Breast epithelium (tissue), 4 donors: ENCODE measurements around the gene FSTL4. TPM values are rescaled to one million over a fixed set of nuclear protein-coding genes. Genes with fewer than 3 reads are reported as not detected.

ENCODE experiments used
- DNase-seq, 2 donors: peaks; one replicate each; pipeline ENCODE4 v3.0.0-alpha.2; 2019; ENCODE audit warnings: low spot score in 2 of 2
- H3K27ac ChIP-seq, 2 donors: fragments of 200-600 bp; sonication (generic) in 1 of 2; one replicate each; pipeline ENCODE4 v1.5.1; 2016 to 2019; ENCODE audit warnings: mild to moderate bottlenecking in 1 of 2
- H3K27me3 ChIP-seq, 2 donors: fragments of 200-600 bp; sonication (generic) in 1 of 2; one replicate each; pipeline versions ENCODE4 v1.5.1 to v1.6.0; 2017 to 2019; ENCODE audit warnings: control low read depth in 1 of 2, mild to moderate bottlenecking in 1 of 2
- H3K36me3 ChIP-seq: fragments of 200-600 bp; one replicate; pipeline ENCODE4 v1.5.1; 2019
- H3K4me1 ChIP-seq, 2 donors: fragments of 200-600 bp; sonication (generic); one replicate each; pipeline ENCODE4 v1.5.1; 2016 to 2019; ENCODE audit warnings: control low read depth in 1 of 2
- H3K4me3 ChIP-seq, 3 donors: fragments of 200-600 bp; sonication (generic); 1 replicate in 2 of 3; 2 replicates in 1 of 3; pipeline ENCODE4 v1.5.1; 2016 to 2019; ENCODE audit warnings: mild to moderate bottlenecking in 3 of 3, moderate library complexity in 2 of 3
- H3K9me3 ChIP-seq, 2 donors: fragments of 200-600 bp; sonication (generic) in 1 of 2; one replicate each; pipeline ENCODE4 v1.5.1; 2016 to 2019; ENCODE audit warnings: control low read depth in 1 of 2
- CTCF ChIP-seq, 3 donors: fragments of 450-650 bp; IDR thresholded peaks; one replicate each; pipeline ENCODE4 v1.5.1; 2016 to 2017; ENCODE audit warnings: antibody characterized with exemption in 3 of 3, mild to moderate bottlenecking in 3 of 3, moderate library complexity in 3 of 3
- POLR2A ChIP-seq: fragments of 450-650 bp; IDR thresholded peaks from one replicate; pipeline ENCODE4 v1.6.1; 2016; ENCODE audit warnings: antibody characterized with exemption, mild to moderate bottlenecking, moderate library complexity
- POLR2AphosphoS5 ChIP-seq, 3 donors: sonication (generic); formaldehyde crosslinking; IDR thresholded peaks; one replicate each; pipeline ENCODE4 v1.6.1; 2017; ENCODE audit warnings: antibody characterized with exemption in 3 of 3
- intact Hi-C: fragments of 100-400 bp; cut with DNase I; formaldehyde crosslinking; loops from one replicate; pipeline ENCODE4 v1.15.1; 2023; ENCODE audit warnings: low total_unique reads
- total RNA-seq, 3 donors: library from RNA; depleted of rRNA; stranded (reverse); fragments of >200 nt; gene quantifications; one replicate each; pipeline ENCODE4 v1.1.0, GENCODE V29; 2016

The FSTL4 gene
- total RNA-seq, 3 donors from 2014 or later = 0.16 to 0.98 (median 0.88) TPM

GRCh38 chr5:133259199-133259997, 352.9 kb downstream of the FSTL4 start:
- Histone ChIP-seq H3K4me3 (no peak overlapping the region), H3K9me3 (no peaks in the 10 kb centered on the region), H3K4me1 (no peaks in the 10 kb centered on the region), H3K36me3 (no peaks in the 10 kb centered on the region), H3K27ac (no peak overlapping the region), H3K27me3 (no peaks in the 10 kb centered on the region)
- intact Hi-C loops = no loop called here
- TF ChIP-seq CTCF (IDR thresholded peaks at IDR 0.05) (no peak), POLR2AphosphoS5 (IDR thresholded peaks at IDR 0.05) (no peak), POLR2A (no peak)
- DNase-seq = no peak

GRCh38 chr5:133257977-133258376, 354.4 kb downstream of the FSTL4 start:
- intact Hi-C loops = no loop called here
- TF ChIP-seq CTCF (IDR thresholded peaks at IDR 0.05) (no peak), POLR2AphosphoS5 (IDR thresholded peaks at IDR 0.05) (no peak), POLR2A (no peak)

GRCh38 chr5:133256276-133256675, 356.1 kb downstream of the FSTL4 start:
- DNase-seq = no peak
- H3K27ac ChIP-seq = no peak overlapping the region
- H3K4me3 ChIP-seq = no peak overlapping the region
- TF ChIP-seq POLR2AphosphoS5 (IDR thresholded peaks at IDR 0.05) (no peak), CTCF (IDR thresholded peaks at IDR 0.05) (no peak), POLR2A (no peak)
- no peaks in the 10 kb centered on the region for H3K27me3 ChIP-seq
- no peaks in the 10 kb centered on the region for H3K4me1 ChIP-seq
- intact Hi-C loops = no loop called here
- no peaks in the 10 kb centered on the region for H3K9me3 ChIP-seq
- no peaks in the 10 kb centered on the region for H3K36me3 ChIP-seq

More at GRCh38 chr5:133257977-133258376, 354.4 kb downstream of the FSTL4 start:
- Histone ChIP-seq H3K36me3 (no peaks in the 10 kb centered on the region), H3K27me3 (no peaks in the 10 kb centered on the region), H3K4me1 (no peaks in the 10 kb centered on the region), H3K9me3 (no peaks in the 10 kb centered on the region), H3K27ac (no peak overlapping the region), H3K4me3 (no peak overlapping the region)
- no peak for DNase-seq

- H3K27me3 ChIP-seq = no peaks in the 10 kb centered on the region
- no peak for TF ChIP-seq POLR2A
- no peak for TF ChIP-seq CTCF (IDR thresholded peaks at IDR 0.05)
- no peak for TF ChIP-seq POLR2AphosphoS5 (IDR thresholded peaks at IDR 0.05)
- intact Hi-C loops = no loop called here
Measured at GRCh38 chr5:133254803-133255202, 357.5 kb downstream of the FSTL4 start.

GRCh38 chr5:133253671-133254070, 358.7 kb downstream of the FSTL4 start:
- Histone ChIP-seq H3K27me3 (no peaks in the 10 kb centered on the region), H3K4me3 (no peak overlapping the region), H3K4me1 (no peaks in the 10 kb centered on the region), H3K27ac (no peak overlapping the region), H3K9me3 (no peaks in the 10 kb centered on the region), H3K36me3 (no peaks in the 10 kb centered on the region)
- no peak for DNase-seq
- intact Hi-C loops = no loop called here
- TF ChIP-seq CTCF (IDR thresholded peaks at IDR 0.05) = no peak
- no peak for TF ChIP-seq POLR2A
- no peak for TF ChIP-seq POLR2AphosphoS5 (IDR thresholded peaks at IDR 0.05)

More at GRCh38 chr5:133254803-133255202, 357.5 kb downstream of the FSTL4 start:
- Histone ChIP-seq H3K36me3 (no peaks in the 10 kb centered on the region), H3K4me1 (no peaks in the 10 kb centered on the region), H3K9me3 (no peaks in the 10 kb centered on the region), H3K27ac (no peak overlapping the region), H3K4me3 (no peak overlapping the region)
- no peak for DNase-seq
